NCI-H1436 (cell line): ENCODE data around the gene FZD10.

Experiments
- DNase-seq: peaks from one replicate; lab custom pipeline; 2025; lab: John Stamatoyannopoulos, UW

Gene FZD10

DNA sequence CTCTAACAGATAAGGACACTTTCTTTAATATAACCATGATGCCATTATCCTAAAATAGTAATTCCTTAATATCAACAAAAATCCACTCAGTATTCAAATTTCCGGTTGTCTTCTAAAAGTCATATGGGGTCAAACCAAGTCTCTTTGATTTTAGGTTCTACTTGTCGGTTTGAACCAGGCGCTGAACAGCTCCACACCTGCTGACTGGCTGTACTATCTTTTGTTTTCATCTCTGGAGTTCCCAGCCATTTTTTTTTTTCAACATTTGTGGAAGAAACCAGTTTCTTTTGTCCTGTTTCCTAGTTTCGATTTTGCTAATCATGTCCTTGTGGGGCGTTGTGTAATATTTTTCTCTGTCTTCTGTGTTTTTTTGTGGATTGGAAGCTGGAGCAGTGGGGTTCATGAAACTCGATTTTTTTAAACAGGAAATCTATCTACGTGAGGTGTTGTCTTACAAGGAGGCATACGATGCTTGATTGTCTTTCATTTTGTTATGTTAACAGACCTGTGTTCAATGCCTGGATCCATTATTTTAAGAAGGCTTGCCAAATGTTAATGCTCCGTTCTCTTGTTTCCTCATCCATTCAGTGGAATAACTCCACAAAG is 50.2 kb downstream of the FZD10 start:
- no peak for DNase-seq

DNA sequence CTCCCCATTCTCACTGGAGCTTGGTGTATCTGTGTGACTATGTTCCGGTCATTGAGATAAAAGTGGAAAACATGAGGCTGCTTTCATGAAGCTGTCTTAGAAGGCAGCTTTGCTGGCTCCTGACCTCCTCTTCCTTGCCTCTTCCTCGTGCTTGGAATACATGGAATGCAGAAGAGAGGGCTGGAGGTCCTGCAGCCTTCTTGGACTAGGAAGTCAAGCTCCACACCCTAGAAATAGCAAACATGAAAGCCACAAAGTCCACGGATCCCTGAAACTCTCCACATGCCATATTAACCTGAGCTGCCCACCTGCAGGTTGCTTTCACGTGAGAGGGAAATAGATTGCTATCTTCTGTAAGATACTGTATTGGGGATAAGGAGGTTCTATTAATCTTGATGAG is 51.0 kb downstream of the FZD10 start:
- no peak for DNase-seq

GRCh38 chr12:130214686-130215395 is 52.6 kb downstream of the FZD10 start:
- no peak for DNase-seq
